Stimulated activated CD8-positive, alpha-beta memory T cell treated with anti-CD3 and anti-CD28 coated beads, Interleukin-12 subunit alpha, Interleukin-12 subunit beta, amount 100 ng/mL, for 1 hour (primary cell): ENCODE results near the gene DHX38.

Experiments used
- DNase-seq: peaks from one replicate; pipeline ENCODE4 v3.0.0-alpha.2; 2020; ENCODE audit warnings: low read depth

The DHX38 gene

DNA sequence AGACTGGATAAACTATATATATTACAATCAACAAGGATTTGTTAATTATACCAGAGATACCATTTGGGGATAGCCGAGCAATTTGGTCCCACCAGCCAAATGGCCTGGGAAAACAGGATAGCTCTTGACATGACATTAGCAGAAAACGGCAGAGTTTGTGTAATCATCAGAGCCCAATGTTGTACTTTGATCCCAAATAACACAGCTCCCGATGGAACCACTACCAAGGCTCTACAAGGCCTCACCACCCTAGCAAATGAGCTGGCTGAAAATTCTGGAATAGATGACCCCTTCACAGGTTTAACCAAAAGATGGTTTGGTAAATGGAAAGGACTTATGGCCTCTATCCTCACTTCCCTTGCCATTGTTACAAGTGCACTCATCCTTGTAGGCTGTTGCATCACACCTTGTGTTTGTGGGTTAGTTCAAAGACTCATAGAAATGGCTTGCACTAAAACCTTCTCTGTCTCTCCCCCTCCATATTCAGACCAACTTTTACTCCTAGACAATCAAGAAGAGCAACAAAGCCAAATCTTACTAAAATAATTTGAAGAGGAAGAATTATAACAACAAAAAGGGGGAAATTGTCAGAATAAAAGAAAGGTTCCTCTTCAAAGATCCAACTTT lies 9.8 kb upstream of the DHX38 start:
- no peak for DNase-seq

- DNase-seq: no peak
Measured at GRCh38 chr16:72084445-72084844, 9.2 kb upstream of the DHX38 start.

- no peak for DNase-seq
Measured at GRCh38 chr16:72085002-72085401, 8.6 kb upstream of the DHX38 start.

DNA sequence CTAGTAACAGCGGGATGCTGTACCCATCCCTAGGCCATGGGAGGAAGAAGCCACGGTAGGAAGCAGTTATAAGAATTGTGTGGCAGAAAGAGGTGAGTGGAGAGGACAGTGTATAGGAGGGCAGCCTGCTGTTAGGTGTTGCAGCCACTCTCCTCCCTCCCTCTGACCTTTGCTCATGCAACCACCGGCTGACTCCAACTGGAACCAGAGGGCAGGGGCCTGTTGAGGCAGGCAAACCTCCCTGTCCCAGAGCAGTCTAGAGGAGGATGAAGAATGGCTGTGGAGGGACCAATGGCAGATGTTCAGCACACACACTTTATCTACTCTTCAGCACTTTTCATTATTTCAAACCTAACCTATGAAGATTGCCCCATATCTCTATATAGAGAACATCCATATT lies 2.4 kb upstream of the DHX38 start:
- DNase-seq: no peak

DNA sequence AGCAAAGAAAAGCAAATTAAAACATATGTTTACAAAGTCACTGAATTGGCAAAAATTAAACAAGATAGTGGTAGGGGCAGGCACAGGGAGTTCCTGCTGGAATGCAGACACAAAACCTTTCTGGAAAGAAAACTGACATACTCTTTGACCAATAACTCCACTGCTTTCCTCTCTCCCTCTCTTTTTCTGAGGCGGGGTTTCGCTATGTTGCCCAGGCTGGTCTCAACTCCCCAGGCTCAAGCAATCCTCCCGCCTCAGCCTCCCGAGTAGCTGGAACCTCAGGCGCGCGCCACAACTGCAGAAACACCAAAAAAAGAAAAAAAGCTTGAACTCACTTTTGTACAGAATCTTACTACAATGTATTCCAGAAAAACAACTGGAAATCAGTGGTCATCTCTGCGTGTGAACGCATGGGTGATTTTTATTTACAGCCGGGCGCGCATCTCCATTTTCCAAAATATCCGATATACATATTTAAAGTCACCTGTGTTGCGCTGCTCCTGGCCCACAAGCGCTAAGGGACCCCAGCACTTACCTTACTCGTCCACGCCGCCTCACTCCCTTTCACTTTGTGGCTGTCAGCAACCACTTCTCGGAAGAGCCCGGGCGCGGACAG lies 707 bp upstream of the DHX38 start:
- DNase-seq: no peak

DNA sequence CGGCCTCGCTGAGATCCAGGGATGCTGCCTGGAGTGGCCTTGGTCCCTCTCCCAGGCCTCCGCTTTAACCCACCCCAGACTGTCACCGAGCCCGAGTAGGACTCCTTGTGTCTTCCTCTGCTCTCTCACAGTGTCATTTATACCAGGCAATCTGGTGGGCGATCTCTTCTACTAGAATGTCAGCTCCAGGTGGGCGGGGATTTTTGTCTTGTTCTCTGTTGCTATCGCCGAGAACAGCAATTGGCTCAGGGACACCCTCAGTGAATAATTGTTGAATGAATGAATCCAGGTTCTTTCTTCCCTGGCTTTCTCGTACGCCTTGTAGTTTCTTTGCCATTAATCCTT lies 591 bp downstream of the DHX38 start:
- DNase-seq: peak; percentile 8

GRCh38 chr16:72098936-72099335 lies 5.3 kb downstream of the DHX38 start:
- no peak for DNase-seq

DNA sequence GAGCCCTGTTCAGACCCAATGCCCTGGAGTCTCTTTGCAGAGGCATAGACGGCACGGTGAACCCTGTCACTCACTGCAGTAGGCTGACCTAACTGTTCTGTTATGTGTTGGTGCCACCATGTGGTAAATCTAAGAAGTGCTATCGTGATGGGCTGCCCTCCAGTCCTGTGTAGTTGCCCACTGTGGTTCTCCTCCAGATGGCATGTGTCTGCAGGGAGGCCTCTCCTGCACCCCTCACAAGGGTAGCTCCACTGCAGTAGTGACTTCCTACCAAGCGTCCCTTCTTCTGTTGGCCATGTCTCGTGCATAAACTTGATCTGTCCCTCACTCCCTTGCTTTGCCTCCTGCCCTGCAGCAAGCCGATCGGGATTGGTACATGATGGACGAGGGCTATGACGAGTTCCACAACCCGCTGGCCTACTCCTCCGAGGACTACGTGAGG lies 5.8 kb downstream of the DHX38 start:
- no peak for DNase-seq

GRCh38 chr16:72101195-72101594 lies 7.5 kb downstream of the DHX38 start:
- no peak for DNase-seq

DNA sequence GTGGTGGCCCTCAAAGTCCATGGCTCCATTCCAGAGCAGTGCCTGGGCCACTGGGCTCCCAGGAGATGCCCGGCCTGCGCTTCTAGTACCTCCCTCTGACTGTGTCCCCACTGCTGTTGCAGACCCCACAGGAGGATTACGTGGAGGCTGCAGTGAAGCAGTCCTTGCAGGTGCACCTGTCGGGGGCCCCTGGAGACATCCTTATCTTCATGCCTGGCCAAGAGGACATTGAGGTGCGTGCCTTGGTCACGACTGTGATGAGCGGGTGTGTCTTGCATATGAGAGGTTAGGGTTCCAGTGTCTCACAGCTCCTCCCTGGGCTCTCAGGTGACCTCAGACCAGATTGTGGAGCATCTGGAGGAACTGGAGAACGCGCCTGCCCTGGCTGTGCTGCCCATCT lies 11.3 kb downstream of the DHX38 start:
- DNase-seq: no peak

GRCh38 chr16:72105978-72106377 lies 12.3 kb downstream of the DHX38 start:
- DNase-seq: no peak

GRCh38 chr16:72107371-72107770 lies 13.7 kb downstream of the DHX38 start:
- DNase-seq: no peak

DNA sequence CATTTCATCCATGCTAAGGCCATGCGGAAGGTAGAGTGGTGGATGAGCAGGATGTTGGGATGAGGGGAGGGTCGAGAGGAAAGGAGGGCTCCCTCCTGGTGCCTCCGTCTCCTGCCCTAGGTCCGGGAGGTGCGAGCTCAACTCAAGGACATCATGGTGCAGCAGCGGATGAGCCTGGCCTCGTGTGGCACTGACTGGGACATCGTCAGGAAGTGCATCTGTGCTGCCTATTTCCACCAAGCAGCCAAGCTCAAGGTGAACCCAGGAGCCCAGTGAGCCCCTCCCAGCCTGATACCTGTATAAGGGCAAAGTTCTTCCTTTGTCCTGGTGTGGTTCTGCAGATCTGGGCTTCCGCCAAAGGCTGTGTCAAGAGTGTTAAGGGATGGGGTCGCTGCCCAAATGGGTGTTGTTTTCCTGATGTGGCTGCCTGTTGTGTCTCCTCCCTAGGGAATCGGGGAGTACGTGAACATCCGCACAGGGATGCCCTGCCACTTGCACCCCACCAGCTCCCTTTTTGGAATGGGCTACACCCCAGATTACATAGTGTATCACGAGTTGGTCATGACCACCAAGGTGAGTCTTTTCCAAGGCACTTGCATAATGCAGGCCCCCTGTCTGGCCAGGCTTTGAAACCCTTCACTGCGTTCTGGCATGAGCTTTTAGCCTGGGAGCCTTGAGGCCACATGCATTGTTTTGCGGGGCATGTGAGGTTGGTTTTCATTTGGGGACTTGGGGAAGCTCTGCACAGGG lies 14.9 kb downstream of the DHX38 start:
- DNase-seq: no peak

DNA sequence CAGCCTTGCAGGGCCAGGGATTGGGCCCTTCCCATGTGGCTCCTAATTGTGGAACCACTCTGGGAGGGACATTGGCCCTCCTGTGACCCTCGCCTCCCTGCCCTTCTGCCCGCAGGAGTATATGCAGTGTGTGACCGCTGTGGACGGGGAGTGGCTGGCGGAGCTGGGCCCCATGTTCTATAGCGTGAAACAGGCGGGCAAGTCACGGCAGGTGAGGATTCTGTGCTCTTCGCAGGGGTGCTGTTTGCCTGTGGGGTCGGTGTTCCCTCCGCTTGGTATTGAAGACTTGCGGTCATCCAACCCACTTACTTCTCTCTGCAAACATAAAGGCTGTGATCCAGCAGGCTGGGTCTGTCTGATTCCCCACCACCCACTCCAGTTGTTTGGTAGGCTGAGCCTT lies 15.7 kb downstream of the DHX38 start:
- DNase-seq: no peak

DNA sequence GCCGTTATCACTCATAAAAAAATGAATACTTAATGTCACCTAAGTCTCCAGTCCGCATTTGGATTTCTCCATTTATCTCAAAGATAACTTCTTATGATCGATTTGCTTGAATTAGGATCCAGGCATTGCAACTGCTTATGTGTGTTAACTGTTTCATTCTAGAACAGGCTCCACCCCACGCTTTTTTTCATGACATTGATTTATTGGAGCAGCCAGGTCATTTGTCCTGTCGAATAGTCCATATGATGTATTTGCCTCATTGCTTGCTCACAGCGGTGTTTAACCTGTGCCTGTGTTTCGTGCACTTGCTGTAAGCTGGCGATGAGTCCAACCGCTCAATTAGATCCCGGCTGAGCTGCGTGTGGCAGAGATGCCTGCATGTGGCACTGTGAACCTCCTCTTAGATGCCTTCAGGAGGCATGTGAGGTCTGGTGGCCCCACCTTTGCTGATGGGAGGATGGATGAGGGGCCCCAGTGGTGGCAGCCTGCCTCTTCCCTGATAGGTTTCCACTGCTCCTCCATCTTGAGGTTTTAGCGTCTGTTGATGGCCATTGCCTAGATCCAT lies 16.4 kb downstream of the DHX38 start:
- DNase-seq: no peak

- no peak for DNase-seq
Measured at GRCh38 chr16:72110662-72111615, 17.3 kb downstream of the DHX38 start.

DNA sequence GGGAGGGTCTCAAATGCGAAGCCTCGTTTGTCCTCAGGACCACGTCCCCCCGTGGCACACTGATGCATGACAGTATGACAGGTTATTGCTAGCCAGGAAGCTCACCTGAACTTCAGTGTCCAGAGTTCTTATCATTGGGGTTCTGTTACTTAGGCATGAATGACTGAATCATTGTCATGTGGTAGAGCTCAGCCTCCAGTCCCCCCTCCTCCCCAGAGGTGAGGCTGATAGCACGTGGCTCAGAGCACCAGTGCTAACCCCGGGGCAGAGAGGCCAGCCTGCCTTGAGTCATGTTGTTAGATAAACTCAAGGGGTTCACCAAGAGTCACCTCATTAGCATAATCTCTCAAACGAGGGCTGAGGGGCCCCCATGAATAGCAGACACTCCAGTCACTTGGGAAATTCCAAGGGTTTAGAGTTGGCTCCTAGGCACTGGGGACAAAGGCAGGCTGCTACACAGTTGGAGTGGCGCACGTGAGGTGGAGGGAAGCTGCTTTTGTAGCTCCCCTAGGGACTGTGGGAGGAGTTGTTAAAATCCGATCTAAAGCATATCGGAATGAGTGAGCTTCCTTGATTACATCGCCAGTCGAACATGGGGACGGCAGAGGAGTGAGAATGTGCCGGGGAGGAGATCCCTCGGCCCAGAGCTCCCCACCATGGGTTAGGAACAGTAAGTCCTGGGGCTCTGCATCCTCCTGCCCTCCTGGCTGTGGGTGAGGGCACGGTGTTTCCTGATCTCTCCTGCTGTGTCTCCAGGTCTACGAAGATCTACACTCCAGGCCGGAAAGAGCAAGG lies 18.2 kb downstream of the DHX38 start:
- no peak for DNase-seq

- DNase-seq: no peak
Measured at GRCh38 chr16:72112452-72112792, 18.8 kb downstream of the DHX38 start.

DNA sequence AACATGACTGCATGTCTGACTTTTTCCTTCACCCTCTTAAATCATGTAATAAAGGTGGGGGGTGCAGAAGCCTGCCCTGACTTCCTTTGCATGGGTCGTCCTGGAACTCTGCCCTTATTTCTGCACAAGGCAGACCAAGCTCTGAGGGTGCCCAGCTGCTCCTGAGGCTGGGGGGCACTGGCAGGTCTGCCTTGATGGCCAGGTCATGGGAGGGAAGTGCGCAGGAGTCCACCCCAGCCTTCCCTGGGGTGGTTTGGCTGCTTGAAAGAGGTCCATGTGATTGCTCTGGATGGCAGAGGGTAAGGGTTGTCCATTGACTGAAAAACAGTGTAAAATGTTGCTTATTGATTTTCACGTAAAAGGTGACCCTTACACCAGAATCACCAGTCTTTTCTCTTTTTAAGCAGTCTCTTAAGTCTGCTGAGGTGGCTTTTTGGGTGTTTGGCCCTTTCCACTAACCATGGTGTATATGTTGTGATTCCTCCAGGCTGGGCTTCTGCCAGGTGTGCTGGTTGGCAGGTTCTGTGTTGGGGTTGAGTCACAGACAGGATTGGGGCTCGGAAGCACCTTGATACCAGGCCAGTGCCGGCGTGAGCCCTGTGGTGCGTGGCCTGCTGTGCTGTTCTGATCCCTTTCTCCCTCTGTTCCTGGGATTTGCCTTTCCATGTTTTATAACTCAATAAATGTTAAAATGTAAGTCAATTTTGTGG lies 19.4 kb downstream of the DHX38 start:
- DNase-seq: no peak

- DNase-seq: no peak
Measured at GRCh38 chr16:72113616-72113945, 19.9 kb downstream of the DHX38 start.

- no peak for DNase-seq
Measured at GRCh38 chr16:72120026-72120425, 26.4 kb downstream of the DHX38 start.
